ENCODE results near the gene GLCCI1. TPM values are rescaled to one million over a fixed set of nuclear protein-coding genes. Genes with fewer than 3 reads are reported as not detected.

Gene GLCCI1
- total and polyA plus RNA-seq, 2 of the 8 experiments (the other 6 are each of a cell fraction or from before 2014, with no cell fraction given): 12.4 to 27.7 TPM

DNA sequence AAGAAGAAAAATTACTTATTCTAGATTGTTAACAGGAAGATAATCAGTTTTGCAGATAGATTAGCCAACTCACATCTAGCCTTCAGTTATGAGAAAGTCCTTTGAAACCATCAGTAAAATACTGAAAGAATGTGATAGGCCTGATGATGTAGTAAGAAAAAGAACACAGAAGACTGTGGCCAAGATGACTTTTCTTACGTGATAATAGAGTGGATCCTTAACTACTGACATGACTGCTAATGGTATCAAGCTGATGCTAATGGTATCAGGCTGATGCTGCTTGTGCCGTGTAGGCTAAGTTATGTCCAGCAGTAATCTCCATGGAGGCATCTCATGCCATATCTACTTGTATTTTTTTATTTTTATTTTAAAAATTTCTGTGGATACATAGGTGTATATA lies 114.2 kb downstream of the GLCCI1 start:
- ChIA-PET CTCF (ENCODE audit: partially characterized antibody) (no interaction called here), POLR2A (ENCODE audit: partially characterized antibody) (no interaction called here)
- Histone ChIP-seq H3K4me1 (replicated peaks in 1 of 4; ENCODE audit: control insufficient read depth in 3 of 4, insufficient read depth in 4 of 4, low read length in 3 of 4) (peaks cover 0 to 2% (median 0%) of the 10 kb centered on the region in 4 experiments; a peak in 1 of 7 replicates), H2AFZ (ENCODE audit: low read length) (no peak overlapping the region), H3K79me1 (ENCODE audit: low read depth, low read length) (no peaks in the 10 kb centered on the region), H4K91ac (replicated peaks; ENCODE audit: insufficient read length, low read length) (no peak overlapping the region), H2BK20ac (ENCODE audit: low read length) (no peak overlapping the region), H3K23ac (ENCODE audit: insufficient read length) (no peak overlapping the region), H3K79me2 (ENCODE audit: control insufficient read depth in 1 of 2, insufficient read depth in 2 of 2, low read length in 2 of 2) (no peaks in the 10 kb centered on the region), H3K18ac (ENCODE audit: extremely low read depth, low read length) (no peak overlapping the region), H3K4ac (replicated peaks; ENCODE audit: insufficient read length, low read depth, low read length) (no peak overlapping the region), H2AK5ac (ENCODE audit: low read depth, low read length) (no peak overlapping the region), H3K56ac (replicated peaks; ENCODE audit: insufficient read length, low read depth, low read length) (no peak overlapping the region), H3K27ac (ENCODE audit: low read depth, low read length) (no peak overlapping the region), H4K20me1 (replicated peaks in 1 of 2; ENCODE audit: control insufficient read depth in 1 of 2, insufficient read depth in 2 of 2, low read length in 2 of 2) (no peaks in the 10 kb centered on the region), H3K4me2 (ENCODE audit: insufficient read depth in 1 of 2, low read depth in 2 of 2, low read length in 2 of 2) (no peak overlapping the region), H2BK5ac (ENCODE audit: low read depth, low read length) (no peak overlapping the region), H4K8ac (ENCODE audit: extremely low read depth, insufficient read depth, low read length) (no peak overlapping the region), H3K4me3 (ENCODE audit: extremely low read depth in 1 of 4, insufficient read depth in 2 of 4, low read depth in 3 of 4, low read length in 4 of 4) (no peak overlapping the region), H3K9me3 (ENCODE audit: insufficient read depth in 2 of 2, low read depth in 1 of 2, low read length in 1 of 2) (no peaks in the 10 kb centered on the region), H4K5ac (ENCODE audit: insufficient read length, low read depth, low read length) (no peak overlapping the region), H3K23me2 (ENCODE audit: low read depth, low read length) (no peaks in the 10 kb centered on the region), H3K27me3 (replicated peaks in 1 of 4; ENCODE audit: control insufficient read depth in 3 of 4, extremely low read depth in 1 of 4, insufficient read depth in 3 of 4, low read length in 3 of 4) (peaks cover 0 to 1% (median 0%) of the 10 kb centered on the region in 4 experiments; a peak in 1 of 7 replicates), H2BK12ac (ENCODE audit: low read depth, low read length) (no peak overlapping the region), H2BK120ac (replicated peaks; ENCODE audit: low read depth, low read length) (no peak overlapping the region), H3K9ac (replicated peaks in 1 of 4; ENCODE audit: extremely low read depth in 1 of 4, low read depth in 3 of 4, low read length in 3 of 4) (no peak overlapping the region), H2BK15ac (ENCODE audit: low read length) (no peak overlapping the region), H3K14ac (ENCODE audit: insufficient read length) (no peak overlapping the region), H3K36me3 (ENCODE audit: control insufficient read depth in 2 of 4, insufficient read depth in 4 of 4, low read length in 3 of 4) (no peaks in the 10 kb centered on the region)
- 94% methylated on average over 2 of the region's 2 CpGs; no CpG with 5 or more reads in 1 of the 2 experiments for WGBS, 2 experiments (ENCODE audit: extremely low coverage in 1 of 2, insufficient coverage in 1 of 2, insufficient read length in 1 of 2, insufficient replicate concordance in 2 of 2, low coverage in 1 of 2, low lambda C conversion rate in 2 of 2, missing lambda C conversion rate in 1 of 2)
- DNase-seq (ENCODE audit: low read depth in 1 of 2, low spot score in 2 of 2) (no peak), FAIRE-seq (no peak)
- TF ChIP-seq CHD2 (IDR thresholded peaks at IDR 0.05; ENCODE audit: low read length) (no peak), SP4 (IDR thresholded peaks at IDR 0.05; ENCODE audit: low read length) (no peak), CTCF (IDR thresholded peaks at IDR 0.05; ENCODE audit: control extremely low read depth in 1 of 3, insufficient read depth in 1 of 3, low read depth in 1 of 3, low read length in 3 of 3) (no peak), SUZ12 (IDR thresholded peaks at IDR 0.05; ENCODE audit: low read length) (no peak), MAX (IDR thresholded peaks at IDR 0.05) (no peak), RNF2 (IDR thresholded peaks at IDR 0.05; ENCODE audit: borderline replicate concordance, low read depth, low read length, missing control alignments, poor library complexity, severe bottlenecking) (no peak), NANOG (IDR thresholded peaks at IDR 0.05; ENCODE audit: insufficient read depth, low read depth, low read length, poor library complexity, severe bottlenecking) (no peak), CBX5 (IDR thresholded peaks at IDR 0.05; ENCODE audit: low read depth, low read length) (no peak), SP2 (IDR thresholded peaks at IDR 0.05; ENCODE audit: low read length) (no peak), CTBP2 (IDR thresholded peaks at IDR 0.05; ENCODE audit: borderline replicate concordance, insufficient read depth, insufficient read length, low read length) (no peak), JUN (IDR thresholded peaks at IDR 0.05; ENCODE audit: low read depth, low read length) (no peak)
